Activated CD8-positive, alpha-beta T cell treated with anti-CD3 and anti-CD28 coated beads, Interleukin-2, amount 10 ng/mL, durations not matched to agents 7 days and 5 days (primary cell): ENCODE results near the gene CD151. TPM values are rescaled to one million over a fixed set of nuclear protein-coding genes. Genes with fewer than 3 reads are reported as not detected.

ENCODE experiments used
- ATAC-seq: fragments of 150-1000 bp; cut with Tn5 transposase; one replicate; pipeline ENCODE4 v1.10.0; 2021; ENCODE audit warnings: moderate library complexity
- CTCF ChIA-PET: fragments of 350-600 bp; sonication (Branson Sonifier 250); formaldehyde crosslinking; loops from one replicate; lab custom pipeline; 2021; ENCODE audit warnings: antibody characterized with exemption; lab: Charles Lee
- POLR2A ChIA-PET: fragments of 350-600 bp; sonication (Branson Sonifier 250); formaldehyde crosslinking; loops from one replicate; lab custom pipeline; 2021; ENCODE audit warnings: antibody characterized with exemption; lab: Charles Lee
- DNase-seq: peaks from one replicate; pipeline ENCODE4 v3.0.0-alpha.2; 2020
- H3K27ac Mint-ChIP-seq: one replicate; pipeline ENCODE4 v1.8.0; 2021; ENCODE audit warnings: mild to moderate bottlenecking, mixed read lengths
- H3K27me3 Mint-ChIP-seq: one replicate; pipeline ENCODE4 v1.8.0; 2021; ENCODE audit warnings: low read depth, mixed read lengths
- H3K36me3 Mint-ChIP-seq: one replicate; pipeline ENCODE4 v1.8.0; 2021; ENCODE audit warnings: low read depth, mixed read lengths
- H3K4me1 Mint-ChIP-seq: one replicate; pipeline ENCODE4 v1.8.0; 2021; ENCODE audit warnings: low read depth, mixed read lengths
- H3K4me3 Mint-ChIP-seq: one replicate; pipeline ENCODE4 v1.8.0; 2021; ENCODE audit warnings: mild to moderate bottlenecking, mixed read lengths
- H3K9me3 Mint-ChIP-seq: one replicate; pipeline ENCODE4 v1.8.0; 2022; ENCODE audit warnings: mixed read lengths; ENCODE audit not compliant: insufficient read depth
- total RNA-seq, 2 experiments: library from RNA; stranded (reverse); gene quantifications; one replicate each; pipeline ENCODE4 v1.2.3, GENCODE V29; 2021

The CD151 gene
- total RNA-seq, 2 experiments from 2014 or later, result 27.0 to 29.7 TPM

GRCh38 chr11:792535-792821, 40.3 kb upstream of the CD151 start:
- H3K27me3 Mint-ChIP-seq, result no peaks in the 10 kb centered on the region
- DNase-seq (no peak), ATAC-seq (no peak)
- H3K36me3 Mint-ChIP-seq, result peaks cover 18% of the 10 kb centered on the region
- H3K9me3 Mint-ChIP-seq, result no peaks in the 10 kb centered on the region
- CTCF ChIA-PET, result no interaction called here
- POLR2A ChIA-PET, result no interaction called here
- H3K4me1 Mint-ChIP-seq, result peaks cover 34% of the 10 kb centered on the region
- H3K4me3 Mint-ChIP-seq, result no peak overlapping the region
- H3K27ac Mint-ChIP-seq, result no peak overlapping the region

GRCh38 chr11:792873-793272, 39.9 kb upstream of the CD151 start:
- H3K27me3 Mint-ChIP-seq, result no peaks in the 10 kb centered on the region
- DNase-seq, result no peak
- H3K27ac Mint-ChIP-seq, result no peak overlapping the region
- no peak overlapping the region for H3K4me3 Mint-ChIP-seq
- POLR2A ChIA-PET, result no interaction called here
- CTCF ChIA-PET, result no interaction called here
- H3K4me1 Mint-ChIP-seq, result peaks cover 33% of the 10 kb centered on the region
- H3K9me3 Mint-ChIP-seq, result no peaks in the 10 kb centered on the region
- no peak for ATAC-seq
- peaks cover 18% of the 10 kb centered on the region for H3K36me3 Mint-ChIP-seq

- Mint-ChIP-seq H3K36me3 (peaks cover 18% of the 10 kb centered on the region), H3K27me3 (no peaks in the 10 kb centered on the region), H3K9me3 (no peaks in the 10 kb centered on the region), H3K4me1 (peaks cover 32% of the 10 kb centered on the region), H3K27ac (no peak overlapping the region), H3K4me3 (peak overlapping the region; percentile 3)
- DNase-seq (no peak), ATAC-seq (no peak)
- POLR2A ChIA-PET, result interaction anchor here (0.6 to 1.4 kb wide), 2 partner anchors 16 to 43 kb away, joined by 3 to 4 read pairs; partner anchors contain the start of gene RPLP2
- CTCF ChIA-PET, result no interaction called here
These were observed 39.2 kb upstream of the CD151 start for GRCh38 chr11:793556-793955.

GRCh38 chr11:794013-794765, 38.6 kb upstream of the CD151 start:
- no peaks in the 10 kb centered on the region for H3K27me3 Mint-ChIP-seq
- ATAC-seq (no peak), DNase-seq (no peak)
- H3K9me3 Mint-ChIP-seq, result no peaks in the 10 kb centered on the region
- H3K36me3 Mint-ChIP-seq, result peaks cover 18% of the 10 kb centered on the region
- no peak overlapping the region for H3K27ac Mint-ChIP-seq
- CTCF ChIA-PET, result no interaction called here
- peak overlapping the region; percentile 58 for H3K4me3 Mint-ChIP-seq
- POLR2A ChIA-PET, result interaction anchor here (0.6 to 1.4 kb wide), 2 partner anchors 15 to 43 kb away, joined by 3 to 4 read pairs; partner anchors contain the start of gene RPLP2
- peaks cover 32% of the 10 kb centered on the region for H3K4me1 Mint-ChIP-seq

GRCh38 chr11:794766-795633, 37.8 kb upstream of the CD151 start:
- ATAC-seq, result no peak
- peaks cover 22% of the 10 kb centered on the region for H3K36me3 Mint-ChIP-seq
- no peaks in the 10 kb centered on the region for H3K9me3 Mint-ChIP-seq
- peaks cover 27% of the 10 kb centered on the region for H3K4me1 Mint-ChIP-seq
- H3K4me3 Mint-ChIP-seq, result peak overlapping the region; percentile 94
- H3K27ac Mint-ChIP-seq, result no peak overlapping the region
- no peaks in the 10 kb centered on the region for H3K27me3 Mint-ChIP-seq
- no peak for DNase-seq
- POLR2A ChIA-PET, result interaction anchor here (0.8 to 1.4 kb wide), 4 partner anchors 14 to 35 kb away, joined by 3 to 4 read pairs (median 4); partner anchors contain the start of gene RPLP2
- CTCF ChIA-PET, result no interaction called here

GRCh38 chr11:795634-796564, 36.9 kb upstream of the CD151 start:
- Mint-ChIP-seq H3K27me3 (no peaks in the 10 kb centered on the region), H3K4me3 (peak overlapping the region; percentile 94), H3K36me3 (peaks cover 23% of the 10 kb centered on the region), H3K9me3 (no peaks in the 10 kb centered on the region), H3K27ac (peak overlapping the region; percentile 93), H3K4me1 (peaks cover 26% of the 10 kb centered on the region)
- POLR2A ChIA-PET, result interaction anchor here (0.8 to 1.3 kb wide), 5 partner anchors 14 to 48 kb away, joined by 3 to 5 read pairs (median 4); partner anchors contain the start of genes RPLP2 and TALDO1
- ATAC-seq (peak; percentile 50), DNase-seq (peak; percentile 89)
- CTCF ChIA-PET, result interaction anchor here (1.5 kb wide), 1 partner anchor 13 kb away, joined by 5 read pairs; no protein-coding TSS in a partner anchor

- CTCF ChIA-PET, result interaction anchor here (1.4 to 1.5 kb wide), 2 partner anchors 12 to 209 kb away, joined by 4 to 5 read pairs; no protein-coding TSS in a partner anchor
- Mint-ChIP-seq H3K4me3 (peak overlapping the region; percentile 94), H3K27ac (peak overlapping the region; percentile 93), H3K36me3 (peaks cover 22% of the 10 kb centered on the region), H3K9me3 (no peaks in the 10 kb centered on the region), H3K4me1 (peaks cover 23% of the 10 kb centered on the region), H3K27me3 (no peaks in the 10 kb centered on the region)
- POLR2A ChIA-PET, result interaction anchor here (1.1 to 1.6 kb wide), 5 partner anchors 13 to 49 kb away, joined by 4 to 6 read pairs (median 4); partner anchors contain the start of genes RPLP2 and TALDO1
- ATAC-seq (no peak), DNase-seq (peak; percentile 30)
These were observed 36.0 kb upstream of the CD151 start for GRCh38 chr11:796565-797295.

GRCh38 chr11:797296-798092, 35.3 kb upstream of the CD151 start:
- Mint-ChIP-seq H3K4me1 (peaks cover 23% of the 10 kb centered on the region), H3K27me3 (no peaks in the 10 kb centered on the region), H3K9me3 (no peaks in the 10 kb centered on the region), H3K27ac (peak overlapping the region; percentile 93), H3K36me3 (peaks cover 20% of the 10 kb centered on the region), H3K4me3 (peak overlapping the region; percentile 94)
- POLR2A ChIA-PET, result interaction anchor here (1.1 to 1.6 kb wide), 4 partner anchors 12 to 50 kb away, joined by 4 to 6 read pairs (median 4); partner anchors contain the start of genes RPLP2 and TALDO1
- CTCF ChIA-PET, result interaction anchor here (1.4 to 1.5 kb wide), 2 partner anchors 11 to 209 kb away, joined by 4 to 5 read pairs; no protein-coding TSS in a partner anchor
- DNase-seq (peak; percentile 88), ATAC-seq (peak; percentile 54)

- H3K4me1 Mint-ChIP-seq, result peaks cover 26% of the 10 kb centered on the region
- peak within 1 kb of the TSS; percentile 93 for H3K27ac Mint-ChIP-seq
- DNase-seq, result peak; percentile 87
- H3K4me3 Mint-ChIP-seq, result peak within 1 kb of the TSS; percentile 94
- H3K9me3 Mint-ChIP-seq, result no peaks in the 10 kb centered on the region
- ChIA-PET CTCF (interaction anchor here (1.0 to 1.4 kb wide), 2 partner anchors 14 to 210 kb away, joined by 4 read pairs; no protein-coding TSS in a partner anchor), POLR2A (interaction anchor here (1.6 kb wide), 1 partner anchor 11 kb away, joined by 6 read pairs; the partner anchor contains the start of gene RPLP2)
- no peaks in the 10 kb centered on the region for H3K27me3 Mint-ChIP-seq
- ATAC-seq, result peak; percentile 57
- peaks cover 21% of the 10 kb centered on the region for H3K36me3 Mint-ChIP-seq
These were observed 34.5 kb upstream of the CD151 start, which contains the start of gene SLC25A22 for GRCh38 chr11:798093-798713. Gene SLC25A22, minus strand, starts transcription at chr11:798281. Its CDS starts 3,275 bp downstream, at chr11:795006.
